GM18499 (cell line): ENCODE measurements around the gene KCNJ15.

Experiments used
- ATAC-seq: cut with Tn5 transposase; IDR thresholded peaks from one replicate; pipeline ENCODE4 v1.9.1; 2021; ENCODE audit warnings: moderate number of reproducible peaks; ENCODE audit not compliant: insufficient read depth, unreplicated experiment

KCNJ15 gene

DNA sequence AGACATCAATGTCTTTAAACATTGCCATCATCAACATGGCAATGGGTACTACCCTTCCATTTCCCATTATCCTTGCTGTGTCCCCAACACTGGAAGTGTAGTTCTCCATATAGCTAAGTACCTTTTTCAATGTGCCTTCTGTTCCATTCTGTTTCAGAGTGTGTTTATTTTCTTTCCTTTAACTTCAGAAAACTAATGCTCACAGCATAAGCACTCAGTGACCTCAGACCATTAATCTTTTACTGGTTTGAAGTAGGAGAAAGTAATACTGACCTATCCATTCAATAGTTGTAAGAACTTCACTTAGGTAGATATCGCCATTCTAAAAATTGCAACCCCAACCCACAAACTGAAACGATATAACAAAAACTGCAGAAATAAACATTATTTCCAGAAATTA, 37.8 kb downstream of the KCNJ15 start:
- no peak for ATAC-seq

DNA sequence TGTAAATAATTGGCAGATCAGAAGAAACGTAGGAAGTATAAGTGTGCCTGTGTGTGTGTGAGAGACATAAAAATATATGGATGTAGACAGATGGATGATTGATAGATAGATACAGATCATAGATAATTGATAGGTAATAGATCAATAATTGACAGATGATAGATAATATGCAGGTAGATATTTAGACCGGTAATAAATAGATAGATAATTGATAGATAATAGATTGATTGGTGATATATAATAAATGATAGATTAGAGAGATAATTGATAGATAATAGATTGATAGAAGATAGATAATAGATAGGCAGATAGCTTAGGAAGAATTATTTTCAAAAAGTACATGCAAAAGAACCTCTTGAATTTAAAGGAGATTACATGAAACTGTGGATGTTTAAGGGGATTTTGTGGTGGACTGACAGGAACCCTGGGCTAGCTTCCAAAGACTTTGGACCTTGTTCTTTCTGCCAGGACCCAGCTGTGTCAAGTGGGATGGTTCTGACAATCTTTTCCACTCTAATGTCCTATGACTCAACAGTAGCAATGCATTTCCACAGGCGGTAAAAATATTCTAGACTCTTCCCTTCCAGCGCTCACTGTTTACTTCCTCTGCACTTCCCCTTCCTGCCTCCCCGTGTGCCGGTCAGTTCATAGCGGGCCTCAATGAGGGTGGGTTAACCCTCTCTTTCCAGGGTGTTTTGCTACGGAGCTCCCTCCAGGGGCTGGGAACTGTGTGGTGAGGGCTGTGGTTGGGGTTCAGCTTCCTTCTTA, 39.4 kb downstream of the KCNJ15 start:
- ATAC-seq, result no peak

DNA sequence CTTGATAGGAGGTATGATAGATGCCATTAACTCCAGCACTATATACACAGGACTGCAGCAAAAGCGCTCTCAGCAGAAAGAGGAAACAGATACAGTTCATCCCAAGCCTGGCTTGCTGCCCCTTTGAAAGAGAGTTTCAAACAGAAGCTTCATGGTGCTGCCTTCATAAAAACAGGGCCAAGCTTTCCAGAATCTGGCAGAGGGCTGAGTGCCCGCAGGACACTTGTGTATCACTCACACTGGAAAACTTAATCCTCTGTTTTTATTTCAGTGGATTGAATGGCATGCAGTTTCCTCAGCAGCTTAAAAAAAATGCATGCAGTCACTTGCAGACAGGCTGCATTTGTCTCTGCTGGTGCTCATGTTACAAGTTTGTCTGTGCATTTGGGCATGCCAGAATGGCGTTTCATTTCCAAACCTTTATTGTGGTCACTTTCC, 40.4 kb downstream of the KCNJ15 start:
- ATAC-seq, result no peak

DNA sequence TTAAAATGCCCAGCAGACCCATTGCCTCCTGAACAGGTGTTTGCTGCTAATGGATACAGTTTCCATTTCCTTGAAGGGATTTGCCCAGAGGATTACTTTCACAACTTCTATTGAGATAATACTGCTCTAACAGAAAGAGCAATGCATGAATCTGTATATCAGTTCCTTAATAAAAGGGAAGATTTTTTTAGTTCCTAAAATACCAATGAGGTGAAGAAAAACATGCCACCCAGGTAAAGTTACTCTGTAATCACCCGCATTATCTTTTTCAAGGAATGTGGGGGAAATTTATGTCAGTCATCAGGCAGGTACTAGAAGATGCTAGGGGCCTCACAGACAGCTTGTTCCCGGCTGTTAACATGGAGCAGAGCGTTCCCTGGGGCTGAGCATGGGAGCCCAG, 41.1 kb downstream of the KCNJ15 start:
- ATAC-seq, result no peak

DNA sequence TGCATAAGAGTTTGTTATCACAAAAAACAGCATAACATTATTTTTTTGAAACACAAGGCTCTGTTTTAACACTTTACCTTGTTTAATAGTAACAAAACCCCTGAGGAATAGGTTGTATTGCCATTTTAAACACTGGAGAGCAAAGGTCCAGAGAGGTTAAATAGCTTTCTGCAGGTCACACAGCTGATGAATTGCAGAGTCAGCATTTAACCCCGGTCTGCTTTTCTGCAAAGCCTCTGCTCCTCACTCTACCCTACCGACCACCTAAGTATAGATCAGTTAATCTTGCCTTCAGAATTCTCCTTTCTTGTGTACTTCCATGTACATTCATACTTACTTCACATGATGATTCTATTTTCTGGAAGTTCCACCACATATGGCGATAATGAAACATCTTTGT, 42.0 kb downstream of the KCNJ15 start:
- ATAC-seq, result no peak

DNA sequence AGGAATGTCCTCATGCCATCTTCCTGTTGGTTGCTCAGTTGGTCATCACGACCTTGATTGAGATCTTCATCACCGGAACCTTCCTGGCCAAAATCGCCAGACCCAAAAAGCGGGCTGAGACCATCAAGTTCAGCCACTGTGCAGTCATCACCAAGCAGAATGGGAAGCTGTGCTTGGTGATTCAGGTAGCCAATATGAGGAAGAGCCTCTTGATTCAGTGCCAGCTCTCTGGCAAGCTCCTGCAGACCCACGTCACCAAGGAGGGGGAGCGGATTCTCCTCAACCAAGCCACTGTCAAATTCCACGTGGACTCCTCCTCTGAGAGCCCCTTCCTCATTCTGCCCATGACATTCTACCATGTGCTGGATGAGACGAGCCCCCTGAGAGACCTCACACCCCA, 42.9 kb downstream of the KCNJ15 start:
- ATAC-seq, result no peak

DNA sequence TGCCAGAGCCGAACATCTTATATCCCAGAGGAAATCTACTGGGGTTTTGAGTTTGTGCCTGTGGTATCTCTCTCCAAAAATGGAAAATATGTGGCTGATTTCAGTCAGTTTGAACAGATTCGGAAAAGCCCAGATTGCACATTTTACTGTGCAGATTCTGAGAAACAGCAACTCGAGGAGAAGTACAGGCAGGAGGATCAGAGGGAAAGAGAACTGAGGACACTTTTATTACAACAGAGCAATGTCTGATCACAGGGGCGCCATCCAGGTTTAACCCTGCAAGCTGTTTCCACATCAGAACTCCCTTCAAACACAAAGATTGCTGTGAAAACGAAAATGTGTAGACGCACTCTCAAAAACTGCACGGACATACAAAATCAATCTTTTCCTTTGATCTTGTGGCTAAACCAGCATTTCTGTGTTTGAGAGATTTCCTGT, 43.4 kb downstream of the KCNJ15 start:
- ATAC-seq, result no peak

DNA sequence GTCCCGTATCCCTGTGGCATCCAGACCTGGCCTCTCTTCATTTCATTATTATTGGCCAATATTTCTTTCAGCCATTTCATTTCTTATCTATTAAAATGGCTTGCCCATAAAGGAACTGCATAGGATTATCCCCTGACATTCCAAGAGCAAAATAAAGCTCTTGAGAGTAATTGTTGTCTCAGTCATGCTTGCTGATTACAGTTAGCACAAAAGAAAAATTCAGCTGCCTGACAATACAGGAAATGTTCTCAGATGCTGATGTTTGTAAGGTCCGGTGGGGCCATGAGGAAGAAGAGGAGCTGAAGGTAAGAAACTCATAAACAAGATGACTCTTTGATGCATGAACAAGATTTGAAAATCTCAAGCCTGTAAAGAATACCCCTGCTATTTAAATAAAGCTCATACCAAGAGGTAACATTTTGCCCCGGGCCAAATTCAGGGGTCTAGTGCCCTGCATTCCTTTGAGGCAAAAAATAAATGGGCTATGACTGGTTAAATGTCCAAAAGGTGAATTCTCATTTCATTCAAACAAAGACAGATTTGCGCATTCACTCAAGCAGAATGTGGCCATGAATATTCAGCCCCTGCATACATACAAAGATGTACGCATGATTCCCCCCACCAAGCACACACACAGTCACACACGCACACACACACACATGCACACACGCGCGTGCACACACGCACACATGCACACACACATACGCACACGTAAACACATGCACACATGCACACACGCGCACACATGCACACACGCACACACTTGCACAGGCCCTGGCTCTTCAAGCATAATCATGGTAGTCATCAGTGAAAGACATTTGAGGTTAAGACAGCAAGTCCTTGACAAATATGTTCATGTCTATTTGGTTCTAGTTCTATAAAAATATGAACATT, 44.8 kb downstream of the KCNJ15 start:
- no peak for ATAC-seq

DNA sequence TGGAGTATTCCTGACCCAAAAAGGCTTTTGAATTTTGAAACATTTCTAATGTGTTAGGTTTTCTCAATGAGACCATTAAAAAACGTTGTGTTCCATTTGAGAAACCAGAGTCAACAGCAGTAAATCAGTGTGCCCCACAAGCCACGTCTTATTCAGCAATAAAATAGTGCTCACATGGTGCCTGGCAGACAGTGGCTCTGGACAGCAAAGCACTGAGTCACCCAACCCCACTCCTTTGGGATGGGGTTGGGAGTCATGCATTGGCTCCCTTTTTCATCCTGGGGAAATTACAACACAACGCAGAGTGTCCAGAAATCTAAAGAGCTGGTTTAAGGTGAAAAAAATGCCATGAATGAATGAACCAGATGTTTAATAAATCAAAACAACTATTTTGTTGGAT, 46.5 kb downstream of the KCNJ15 start:
- ATAC-seq, result no peak

DNA sequence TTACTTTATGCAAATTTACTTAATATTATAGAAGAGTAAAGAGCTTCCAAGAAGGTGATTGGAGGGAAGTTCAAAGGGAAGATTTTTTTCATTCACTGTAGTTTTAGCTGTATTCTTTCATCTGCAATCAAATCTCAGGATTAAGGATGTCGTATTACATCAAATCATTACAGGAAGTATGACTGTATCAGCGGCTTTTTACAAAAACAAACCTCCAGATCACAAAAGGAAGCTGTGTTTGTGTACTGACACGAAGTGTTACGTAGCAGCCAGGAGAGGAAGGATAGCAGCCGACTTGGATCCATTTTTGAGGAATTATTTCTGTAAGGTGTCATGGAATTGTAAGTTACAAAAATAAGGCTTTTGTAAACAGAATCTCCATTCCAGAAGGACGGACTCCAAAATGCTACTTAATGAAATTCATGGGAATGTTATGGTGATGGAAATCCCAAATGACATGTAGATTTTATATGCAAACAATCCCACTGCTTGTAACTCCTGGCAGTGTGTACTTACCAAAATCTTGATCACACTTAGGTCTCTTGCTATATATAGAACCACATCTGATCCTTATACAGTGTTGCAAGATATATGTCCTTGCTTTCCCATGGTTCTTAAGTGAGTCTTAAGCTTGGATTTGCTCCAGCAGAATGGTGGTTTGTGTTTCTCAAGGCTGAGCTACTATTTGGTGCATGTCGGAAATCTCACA, 49.8 kb downstream of the KCNJ15 start:
- ATAC-seq, result no peak

DNA sequence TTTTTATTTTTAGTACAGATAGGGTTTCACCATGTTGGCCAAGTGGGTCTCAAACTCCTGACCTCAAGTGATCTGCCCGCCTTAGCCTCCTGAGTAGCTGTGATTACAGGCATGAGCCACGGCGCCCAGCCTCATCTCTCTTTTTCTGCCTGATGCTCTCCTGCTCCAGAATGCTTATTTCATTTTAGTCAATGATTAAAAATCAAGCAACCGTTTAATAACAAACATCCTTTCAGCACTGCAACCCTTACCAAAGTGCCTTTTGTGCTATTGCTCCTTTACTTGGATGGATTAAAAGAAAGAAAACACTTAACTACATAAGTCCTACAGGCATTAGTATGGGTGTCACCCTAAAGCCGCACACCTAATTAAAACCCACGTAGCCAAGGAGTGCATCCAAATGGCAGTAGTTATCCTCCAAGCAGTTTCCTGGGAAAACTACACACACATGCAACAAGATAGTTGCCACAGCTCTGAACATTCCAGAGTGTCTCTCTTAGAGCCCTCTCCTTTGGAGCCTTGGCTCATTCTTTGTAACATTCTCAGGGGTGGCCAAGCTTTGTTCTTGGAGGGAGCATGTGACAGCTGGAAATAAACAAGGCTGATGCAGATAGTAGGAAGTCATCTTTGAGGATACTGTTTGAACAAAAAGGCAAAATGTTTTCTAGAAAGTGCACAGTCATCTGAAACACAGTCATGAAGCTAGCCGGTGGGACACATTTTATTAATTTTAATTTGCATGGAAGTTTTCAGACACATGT, 51.2 kb downstream of the KCNJ15 start:
- no peak for ATAC-seq

DNA sequence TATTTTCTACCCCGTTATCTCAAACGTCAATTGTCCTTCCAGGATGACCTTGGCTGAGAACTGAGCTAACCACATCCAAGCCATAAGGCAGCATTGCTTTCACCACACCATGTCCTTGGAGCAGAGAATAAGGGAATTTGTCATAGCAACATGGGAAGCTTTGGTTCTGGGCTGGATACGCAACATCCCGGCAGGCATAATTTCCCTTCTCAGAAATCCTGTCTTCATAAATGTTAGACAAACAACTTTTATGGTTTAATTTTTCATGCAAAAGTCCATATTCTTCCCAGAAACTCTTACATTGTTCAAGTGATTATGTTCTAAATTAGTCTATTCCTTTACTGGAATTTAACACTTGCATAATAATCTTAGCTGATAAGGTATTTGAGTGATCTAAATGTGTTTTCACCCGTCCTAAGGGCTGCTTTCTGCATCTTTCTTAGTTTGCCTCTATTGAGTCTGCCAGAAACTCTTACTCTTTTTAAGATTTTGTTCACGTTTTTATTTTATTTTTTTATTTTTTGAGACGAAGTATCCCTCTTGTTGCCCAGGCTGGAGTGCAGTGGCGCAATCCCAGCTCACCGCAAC, 51.8 kb downstream of the KCNJ15 start:
- ATAC-seq, result no peak

DNA sequence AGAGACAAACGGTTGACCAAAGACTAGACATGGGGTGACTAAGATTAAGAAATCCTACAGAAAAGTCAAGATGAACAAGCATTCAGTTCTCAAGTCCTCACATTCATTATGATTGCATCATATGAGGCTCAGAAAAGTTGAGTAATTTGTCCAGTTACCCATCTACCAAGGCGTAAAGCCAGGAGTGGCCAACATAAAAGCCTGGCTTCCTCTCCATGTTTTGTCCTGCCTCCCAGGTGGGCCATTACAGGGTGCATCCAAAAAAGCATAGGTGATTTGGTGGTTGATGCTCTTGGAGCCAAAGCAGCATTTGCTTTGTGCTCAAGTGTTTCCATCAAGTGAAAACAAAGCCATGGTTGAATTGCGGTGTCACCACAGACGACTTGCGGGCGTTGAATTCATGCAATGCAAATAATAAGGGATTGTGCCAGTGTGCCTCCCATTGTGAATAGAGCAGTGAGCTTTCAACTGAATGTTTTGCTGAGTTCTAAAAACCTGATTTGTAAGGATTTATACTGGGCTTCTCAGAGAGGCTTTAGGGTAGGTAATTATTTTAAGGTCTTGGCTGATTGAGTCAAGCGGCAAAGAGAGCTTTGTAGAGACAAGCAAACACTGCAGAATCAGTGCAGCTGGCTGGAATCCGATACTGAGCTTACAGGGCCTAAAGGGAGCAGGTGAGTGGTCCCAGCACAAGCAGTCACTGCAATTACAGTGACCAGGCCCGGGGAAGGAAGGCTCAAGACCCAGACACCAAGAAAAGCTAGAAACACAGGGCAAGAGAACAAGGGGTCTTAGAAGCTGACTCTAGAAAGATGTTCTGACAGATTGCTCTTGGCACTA, 54.1 kb downstream of the KCNJ15 start:
- no peak for ATAC-seq

DNA sequence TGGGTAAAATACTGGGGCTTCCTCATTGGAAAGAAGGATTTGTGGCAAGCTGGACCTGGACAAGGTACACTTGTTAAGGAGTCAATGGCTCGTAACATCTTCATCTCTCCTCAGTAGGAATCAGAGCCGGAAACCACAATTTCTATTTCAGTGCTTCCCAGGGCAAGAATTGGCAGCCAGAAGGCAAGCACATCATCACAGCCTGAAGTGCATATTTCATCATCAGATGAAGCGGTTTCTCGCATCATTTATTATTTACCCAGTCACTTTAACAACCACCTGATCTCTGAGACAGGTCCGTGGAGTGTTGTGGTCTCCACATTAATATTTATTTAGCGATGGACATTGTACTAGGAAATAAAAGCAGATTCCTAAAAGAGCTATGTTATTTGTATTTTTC, 55.0 kb downstream of the KCNJ15 start:
- ATAC-seq, result no peak

DNA sequence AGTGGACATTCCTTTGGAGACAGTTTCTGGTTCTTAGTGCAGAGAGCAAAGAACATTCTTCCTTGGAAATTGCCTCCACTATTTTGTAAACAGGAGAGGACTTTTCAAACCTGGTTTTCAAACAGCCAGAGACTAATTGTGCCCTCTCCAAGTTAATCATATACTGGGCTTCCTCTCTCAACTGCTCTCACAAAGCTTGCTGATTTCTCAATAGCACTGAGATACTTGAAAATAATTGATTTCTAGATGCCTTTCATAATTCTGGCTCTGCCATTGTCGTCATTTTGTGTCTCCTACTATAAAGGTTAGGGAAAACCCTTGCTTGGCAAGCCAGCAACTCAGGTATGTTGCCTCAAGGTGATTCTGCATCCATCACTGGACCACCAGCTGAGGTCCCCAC, 56.0 kb downstream of the KCNJ15 start:
- no peak for ATAC-seq

DNA sequence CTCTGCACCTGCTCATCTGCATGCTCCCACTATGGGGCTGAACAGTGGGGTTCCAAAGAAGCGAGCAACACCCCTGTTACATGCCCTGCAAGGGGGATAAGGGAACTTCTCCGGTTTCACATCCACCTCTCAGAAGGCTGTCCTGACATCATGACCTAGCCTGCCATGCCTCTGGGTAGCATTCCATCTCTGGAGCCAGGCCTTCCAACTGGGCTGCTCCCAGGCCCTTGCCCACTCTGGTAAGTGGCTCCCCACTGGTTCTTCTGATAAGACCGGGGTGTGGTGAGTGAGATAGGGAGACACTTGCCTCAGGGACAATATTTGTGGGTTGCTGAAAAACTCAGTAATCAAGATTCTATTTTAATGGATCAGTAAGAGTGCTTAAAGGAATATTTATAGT, 57.8 kb downstream of the KCNJ15 start:
- no peak for ATAC-seq

DNA sequence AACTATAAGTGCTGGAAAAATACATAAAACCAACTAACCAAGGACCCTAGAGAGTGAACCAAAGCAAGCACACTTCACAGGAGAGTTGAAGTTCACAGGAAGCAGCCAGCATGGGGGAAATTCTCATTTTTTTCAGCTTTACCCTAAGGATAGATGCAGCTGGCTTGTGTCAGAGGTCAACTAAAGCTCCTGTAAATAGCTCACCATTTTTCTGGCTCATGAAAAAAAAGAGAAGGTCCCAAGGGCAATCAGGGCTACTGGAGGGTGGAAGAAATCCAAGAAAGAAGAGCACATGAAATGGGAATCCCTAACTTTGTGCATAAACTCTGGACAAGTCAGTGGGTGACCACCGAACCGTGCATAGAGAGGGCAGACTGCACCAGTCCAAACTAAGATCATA, 58.3 kb downstream of the KCNJ15 start:
- ATAC-seq, result no peak

DNA sequence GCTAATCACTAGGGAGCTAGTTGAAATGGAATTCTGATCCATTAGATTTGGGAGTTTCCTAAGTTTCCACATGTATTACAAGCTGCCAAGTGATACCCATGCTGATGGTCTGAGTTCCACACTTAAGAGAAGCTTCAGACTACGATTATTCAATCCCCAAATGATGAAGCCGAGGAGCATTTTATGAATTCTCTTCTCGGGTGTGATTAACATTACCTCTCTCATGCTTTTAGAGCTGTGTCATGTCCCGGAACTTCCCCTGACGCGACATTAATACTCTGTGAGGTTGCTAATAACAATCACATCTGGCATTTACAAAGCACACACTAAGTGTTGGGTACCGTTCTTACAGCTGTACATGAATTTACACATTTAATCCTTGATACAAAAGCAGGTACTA, 63.0 kb downstream of the KCNJ15 start:
- ATAC-seq, result no peak

DNA sequence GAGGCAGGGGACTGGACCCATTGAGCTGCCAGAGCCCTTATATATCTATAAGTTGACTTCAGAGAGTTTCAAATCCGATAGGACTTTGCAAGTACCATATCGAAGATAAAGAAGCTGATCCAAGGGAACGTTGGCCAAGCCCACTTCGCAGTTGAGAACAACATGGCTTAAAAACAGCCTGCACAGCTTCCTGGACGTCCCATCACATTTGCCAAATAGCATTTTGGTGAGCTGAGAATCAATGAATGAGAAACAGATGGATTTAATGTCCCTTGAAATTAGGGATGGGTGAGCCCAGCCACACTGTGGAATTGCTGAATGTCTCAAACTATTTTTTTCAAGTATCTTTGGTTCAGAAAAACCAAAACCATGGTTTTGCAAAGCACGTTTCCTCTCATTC, 64.8 kb downstream of the KCNJ15 start:
- ATAC-seq, result no peak
